GM19455 (cell line): ENCODE measurements around the gene PPP2R1B.

Experiments used
- ATAC-seq: cut with Tn5 transposase; IDR thresholded peaks from one replicate; pipeline ENCODE4 v1.9.1; 2021; ENCODE audit not compliant: unreplicated experiment

The PPP2R1B gene

DNA sequence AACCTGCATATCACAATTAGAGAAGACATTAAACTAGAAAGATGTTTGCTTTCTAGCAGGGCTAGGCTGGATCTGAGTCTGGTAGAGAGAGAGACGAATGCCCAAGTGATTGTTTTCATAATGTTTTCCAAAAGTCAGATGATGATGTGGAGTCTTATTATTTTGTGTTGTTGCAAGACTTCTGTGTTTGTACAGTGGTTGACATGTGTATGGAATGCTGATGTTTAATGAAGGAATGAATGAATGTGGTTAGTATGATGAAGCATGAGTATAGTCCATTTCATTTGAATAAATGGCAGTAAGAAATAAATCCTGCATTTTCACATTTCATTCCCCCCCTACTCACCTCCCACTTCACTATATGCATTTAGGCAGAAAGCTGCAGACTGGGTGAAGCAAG lies 69.6 kb downstream of the PPP2R1B start:
- no peak for ATAC-seq

DNA sequence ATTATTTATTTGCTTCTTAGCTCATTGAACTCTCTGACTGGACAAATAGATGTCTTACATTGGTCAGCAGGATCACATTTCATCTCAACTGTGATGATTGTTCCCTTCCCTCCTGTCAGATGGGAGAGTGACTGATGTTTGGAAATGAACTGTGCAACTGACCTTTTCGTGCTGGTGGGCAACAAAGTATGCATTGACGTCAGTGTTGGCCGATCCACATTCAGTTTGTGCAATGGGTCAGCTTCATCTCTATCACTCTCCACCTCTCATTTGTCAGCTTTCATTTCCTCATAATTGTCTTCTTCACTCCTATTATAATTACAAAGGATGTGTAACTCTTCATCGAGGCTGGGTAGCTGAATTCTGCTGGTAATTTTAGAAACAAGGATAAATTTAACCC lies 71.3 kb downstream of the PPP2R1B start:
- ATAC-seq = no peak

DNA sequence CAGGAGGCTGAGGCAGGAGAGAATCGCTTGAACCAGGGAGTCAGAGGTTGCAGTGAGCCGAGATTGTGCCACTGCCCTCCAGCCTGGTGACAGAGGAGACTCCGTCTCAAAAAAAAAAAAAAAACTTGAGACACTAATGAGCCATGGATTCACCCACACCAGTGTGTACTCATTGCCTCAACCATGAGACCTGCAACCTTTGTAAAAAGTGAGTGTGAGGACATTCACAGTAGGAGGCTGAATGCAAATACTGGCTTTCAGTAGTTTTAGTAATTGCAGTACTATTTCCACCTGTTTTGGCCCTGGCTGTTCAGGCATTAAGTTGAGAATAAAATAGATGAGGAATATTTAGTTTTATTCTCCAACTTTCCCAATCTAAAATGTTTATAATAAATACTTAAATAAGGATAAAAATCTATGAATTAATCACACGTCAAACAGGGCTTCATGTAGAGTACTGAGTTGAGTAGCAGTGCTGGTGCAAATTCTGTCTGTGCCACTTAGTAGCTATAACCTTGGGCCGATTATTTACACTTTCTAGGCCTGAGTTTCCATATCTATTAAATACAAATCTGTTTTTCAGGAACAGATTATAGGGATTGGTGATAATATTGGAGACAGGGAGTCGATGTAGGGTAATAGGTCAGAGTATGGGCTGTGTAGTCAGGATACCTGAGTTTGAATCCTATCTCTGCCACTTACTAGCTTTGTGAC lies 72.8 kb downstream of the PPP2R1B start:
- ATAC-seq = no peak

DNA sequence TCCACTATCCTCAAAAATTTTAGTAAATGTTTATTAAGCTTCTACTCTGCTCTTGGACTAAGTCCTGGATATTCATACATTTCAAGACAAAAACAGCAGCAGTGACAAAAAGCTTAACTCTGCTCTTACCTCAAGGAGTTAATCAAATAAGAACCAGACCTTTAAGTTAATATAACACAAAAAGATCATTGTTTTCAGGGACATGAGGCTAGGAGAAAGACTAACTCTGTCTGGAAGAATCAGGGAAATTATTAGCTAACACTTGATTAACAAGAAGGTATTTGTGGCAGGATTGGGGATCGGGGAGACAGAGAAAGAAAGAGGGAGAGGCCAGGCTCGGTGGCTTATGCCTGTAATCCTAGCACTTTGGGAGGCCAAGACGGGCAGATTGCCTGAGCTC lies 74.4 kb downstream of the PPP2R1B start:
- ATAC-seq = no peak

DNA sequence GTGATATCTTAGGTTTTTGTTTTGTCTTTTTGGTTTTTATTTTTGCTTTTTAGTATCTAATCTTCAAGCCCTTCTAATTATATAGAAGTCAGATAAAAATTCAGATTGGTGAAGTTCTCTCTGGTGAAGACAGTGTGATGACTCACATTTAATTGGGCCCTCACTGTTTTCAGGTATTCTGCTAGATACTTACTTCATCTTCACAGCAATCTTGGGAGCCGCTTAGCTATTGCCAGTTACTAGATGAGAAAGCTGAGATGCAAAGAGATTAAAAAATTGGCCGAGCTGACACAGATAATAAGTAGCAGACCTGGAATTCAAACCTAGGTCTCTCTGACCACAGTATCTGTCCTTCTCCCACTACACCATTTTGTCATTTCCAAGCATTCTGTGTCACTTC lies 75.0 kb downstream of the PPP2R1B start:
- ATAC-seq = no peak

DNA sequence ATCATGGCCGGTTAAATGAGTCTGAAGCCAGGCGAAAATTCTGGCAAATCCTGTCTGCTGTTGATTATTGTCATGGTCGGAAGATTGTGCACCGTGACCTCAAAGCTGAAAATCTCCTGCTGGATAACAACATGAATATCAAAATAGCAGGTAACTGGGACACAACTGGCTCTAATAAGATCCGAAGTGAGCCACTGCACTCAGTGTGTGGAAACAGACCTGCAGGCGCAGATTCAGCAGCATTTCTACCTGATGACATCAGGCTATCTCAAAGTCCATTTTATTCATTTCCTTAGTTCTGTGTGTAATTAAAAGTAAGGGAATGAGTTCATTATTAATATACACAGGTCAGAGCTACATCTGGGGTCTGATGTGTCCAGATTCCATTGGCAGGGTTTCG lies 78.2 kb downstream of the PPP2R1B start:
- ATAC-seq = no peak

DNA sequence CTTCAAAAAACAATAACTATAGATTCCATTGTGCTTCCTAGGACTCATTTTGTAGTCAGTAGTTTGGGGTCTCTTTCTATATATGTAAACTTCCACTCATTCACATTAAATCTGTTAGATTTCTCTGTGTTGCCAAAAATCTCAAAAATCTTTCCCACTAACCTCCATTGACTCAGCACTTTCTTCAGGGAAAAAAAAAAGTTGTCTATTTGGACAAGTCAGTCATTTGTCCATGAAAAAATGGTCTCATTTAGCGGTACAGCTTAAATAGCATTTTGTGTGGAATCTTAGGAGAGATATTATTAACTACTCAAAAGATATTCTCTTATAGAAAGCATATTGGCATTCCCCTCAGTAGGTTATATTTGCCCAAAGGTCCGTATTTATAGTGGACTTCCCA lies 81.9 kb downstream of the PPP2R1B start:
- ATAC-seq = no peak

DNA sequence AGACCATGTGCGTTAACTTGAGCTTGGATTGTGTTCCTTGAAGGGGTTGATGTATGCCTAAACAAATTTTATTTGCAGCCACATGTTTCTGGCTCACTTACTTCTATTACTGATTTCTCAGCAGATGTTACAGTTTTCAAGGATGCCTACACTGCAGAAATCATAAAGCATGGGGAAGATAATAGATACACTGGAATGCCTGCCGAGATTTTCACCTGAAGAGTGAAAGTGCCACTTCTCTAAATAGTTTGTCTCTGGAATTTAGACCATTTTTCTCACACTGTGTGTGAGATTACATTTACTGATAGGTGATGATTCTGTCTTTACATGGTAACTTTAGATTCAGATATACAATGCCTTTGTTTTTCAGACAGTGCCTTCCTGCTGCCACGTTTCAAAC lies 82.4 kb downstream of the PPP2R1B start:
- ATAC-seq = no peak

DNA sequence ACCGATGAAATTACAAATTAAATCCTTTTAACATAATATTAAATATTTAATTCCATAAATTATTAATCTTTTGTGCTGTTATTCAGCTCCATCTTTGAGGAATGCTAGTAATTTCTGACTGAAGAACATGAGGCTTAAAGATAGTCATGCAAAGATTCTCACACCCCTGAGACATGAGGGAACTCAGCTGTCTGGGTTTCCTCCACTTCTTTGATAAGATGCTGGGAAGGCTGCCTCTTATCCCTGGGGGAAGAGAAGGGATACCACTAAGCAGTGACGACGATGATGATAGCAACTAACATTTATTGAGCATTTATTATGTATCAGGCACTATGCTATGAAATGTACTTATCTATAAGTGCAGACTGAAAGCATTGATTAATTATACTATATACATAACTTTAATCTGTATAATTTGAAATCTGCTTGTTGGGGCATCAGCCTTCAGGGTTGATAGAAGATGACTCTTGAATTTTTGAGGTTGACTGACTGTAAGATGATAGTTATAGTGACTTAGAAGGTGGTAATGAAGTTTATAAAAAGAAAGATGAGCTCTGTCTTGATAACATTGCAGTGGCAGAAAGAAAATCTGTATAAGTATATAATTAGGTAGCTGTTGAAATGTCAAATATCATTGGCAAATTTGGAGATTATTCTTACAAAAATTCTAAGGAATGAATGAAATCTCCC lies 85.6 kb downstream of the PPP2R1B start:
- no peak for ATAC-seq
